Measurements from ENCODE around the gene MRPL12. TPM values are rescaled to one million over a fixed set of nuclear protein-coding genes. Genes with fewer than 3 reads are reported as not detected.

MRPL12 gene
- total and polyA plus RNA-seq, 9 of the 15 experiments (the other 6 are each of a cell fraction or from before 2014, with no cell fraction given): 0.94 to 338 (median 100) TPM

DNA sequence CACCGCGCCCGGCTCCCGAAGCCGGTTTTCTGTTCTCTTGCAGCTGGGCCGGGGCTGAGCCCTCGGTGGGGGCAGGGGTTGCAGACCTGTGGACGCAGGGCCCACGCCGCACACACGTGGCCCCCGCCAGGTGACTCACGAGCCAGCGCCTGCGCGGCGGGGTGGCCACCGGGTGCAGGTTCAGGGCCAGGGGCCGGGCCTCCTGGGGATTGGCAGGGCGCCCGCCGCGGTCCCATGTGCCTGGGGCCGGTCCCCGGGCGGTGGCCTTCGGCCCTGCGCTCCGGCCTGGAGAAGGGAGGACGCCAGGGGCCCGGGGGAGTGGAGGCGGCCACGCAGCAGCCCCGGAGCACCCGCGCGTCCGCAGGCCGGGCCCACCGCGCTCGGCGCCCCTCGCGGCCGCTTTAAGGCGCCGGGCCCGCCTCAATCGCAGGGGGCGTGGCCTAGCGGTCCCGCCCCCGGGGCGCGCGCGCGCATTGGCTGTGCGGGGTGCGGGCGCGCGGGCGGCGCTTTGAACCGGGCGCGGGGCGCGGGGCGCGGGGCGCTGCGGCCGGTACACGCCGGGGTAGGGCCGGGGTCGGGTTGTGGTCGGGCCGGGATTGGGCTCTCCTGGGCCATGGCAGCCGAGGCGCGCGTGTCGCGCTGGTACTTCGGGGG lies 8.8 kb downstream of the MRPL12 start, which contains the start of gene SLC25A10 (continued):
- TF ChIP-seq, protein P1, sequence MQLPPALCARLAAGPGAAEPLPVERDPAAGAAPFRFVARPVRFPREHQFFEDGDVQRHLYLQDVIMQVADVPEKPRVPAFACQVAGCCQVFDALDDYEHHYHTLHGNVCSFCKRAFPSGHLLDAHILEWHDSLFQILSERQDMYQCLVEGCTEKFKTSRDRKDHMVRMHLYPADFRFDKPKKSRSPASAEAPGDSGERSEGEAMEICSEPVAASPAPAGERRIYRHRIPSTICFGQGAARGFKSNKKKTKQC (CRISPR knock-in tag; IDR thresholded peaks at IDR 0.05): peak; percentile 90
- TF ChIP-seq SRF (CRISPR knock-in tag; IDR thresholded peaks at IDR 0.05): 0 out of 4 replicates have a peak, but pooled peaks have one; percentile 19 to 30
- TF ChIP-seq NR2C1 (IDR thresholded peaks at IDR 0.05): no peak
- TF ChIP-seq NR2C1 (tag; IDR thresholded peaks at IDR 0.05): no peak
- peak; percentile 71 for TF ChIP-seq CTBP1 (IDR thresholded peaks at IDR 0.05; ENCODE audit: borderline replicate concordance)
- no peak for TF ChIP-seq ZNF175 (CRISPR knock-in tag; IDR thresholded peaks at IDR 0.05; ENCODE audit: low read depth)
- no peak for TF ChIP-seq PRMT5 (CRISPR knock-in tag; IDR thresholded peaks at IDR 0.05)
- no peak for TF ChIP-seq NR2C2 (CRISPR knock-in tag; IDR thresholded peaks at IDR 0.05)
- peak; percentile 58; the same call in 1 of the 2 replicates for TF ChIP-seq NR2C2 (tag; IDR thresholded peaks at IDR 0.05)
- TF ChIP-seq, protein P2, sequence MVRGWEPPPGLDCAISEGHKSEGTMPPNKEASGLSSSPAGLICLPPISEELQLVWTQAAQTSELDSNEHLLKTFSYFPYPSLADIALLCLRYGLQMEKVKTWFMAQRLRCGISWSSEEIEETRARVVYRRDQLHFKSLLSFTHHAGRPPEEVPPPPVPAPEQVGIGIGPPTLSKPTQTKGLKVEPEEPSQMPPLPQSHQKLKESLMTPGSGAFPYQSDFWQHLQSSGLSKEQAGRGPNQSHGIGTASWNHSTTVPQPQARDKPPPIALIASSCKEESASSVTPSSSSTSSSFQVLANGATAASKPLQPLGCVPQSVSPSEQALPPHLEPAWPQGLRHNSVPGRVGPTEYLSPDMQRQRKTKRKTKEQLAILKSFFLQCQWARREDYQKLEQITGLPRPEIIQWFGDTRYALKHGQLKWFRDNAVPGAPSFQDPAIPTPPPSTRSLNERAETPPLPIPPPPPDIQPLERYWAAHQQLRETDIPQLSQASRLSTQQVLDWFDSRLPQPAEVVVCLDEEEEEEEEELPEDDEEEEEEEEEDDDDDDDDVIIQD (CRISPR knock-in tag; IDR thresholded peaks at IDR 0.05): no peak
- TF ChIP-seq MAZ (CRISPR knock-in tag; conservative IDR thresholded peaks at IDR 0.05 in 1 of 2, IDR thresholded peaks at IDR 0.05 in 1 of 2): peak; percentile 80 to 82
- peak; percentile 90 for TF ChIP-seq RB1 (IDR thresholded peaks at IDR 0.05; ENCODE audit: low read depth)
- TF ChIP-seq SOX6 (IDR thresholded peaks at IDR 0.05): peak; percentile 26; the same call in 1 of the 2 replicates
- no peak for TF ChIP-seq SLC30A9 (CRISPR knock-in tag; IDR thresholded peaks at IDR 0.05)
- TF ChIP-seq ZNF583 (CRISPR knock-in tag; IDR thresholded peaks at IDR 0.05): no peak
- peak; percentile 94; the same call in 1 of the 2 replicates for TF ChIP-seq GATAD2B (IDR thresholded peaks at IDR 0.05; ENCODE audit: borderline replicate concordance)
- TF ChIP-seq POLR2H (tag; IDR thresholded peaks at IDR 0.05; ENCODE audit: low read depth): no peak
- peak; percentile 2; the same call in 1 of the 2 replicates for TF ChIP-seq TOE1 (IDR thresholded peaks at IDR 0.05; ENCODE audit: borderline replicate concordance)
- no peak for TF ChIP-seq TOE1 (CRISPR knock-in tag; IDR thresholded peaks at IDR 0.05; ENCODE audit: borderline replicate concordance, low read depth)
- TF ChIP-seq ZNF197 (CRISPR knock-in tag; IDR thresholded peaks at IDR 0.05; ENCODE audit: low read depth): no peak
- TF ChIP-seq JUN (IDR thresholded peaks at IDR 0.05; ENCODE audit: borderline replicate concordance, low read depth, low read length): peak; percentile 67
- TF ChIP-seq JUN (CRISPR knock-in tag; IDR thresholded peaks at IDR 0.05; ENCODE audit: borderline replicate concordance): 0 out of 2 replicates have a peak, but pooled peaks have one; percentile 63
- TF ChIP-seq HDAC6 (IDR thresholded peaks at IDR 0.05; ENCODE audit: low read depth, low read length): no peak
- peak in 1 of 3 experiments; percentile 6 for TF ChIP-seq YY1 (IDR thresholded peaks at IDR 0.05; ENCODE audit: borderline replicate concordance in 1 of 3, control insufficient read depth in 1 of 3, extremely low read depth in 1 of 3, insufficient read depth in 3 of 3, insufficient read length in 1 of 3, insufficient replicate concordance in 2 of 3, low read depth in 1 of 3, low read length in 2 of 3)
- TF ChIP-seq ZNF79 (CRISPR knock-in tag; IDR thresholded peaks at IDR 0.05; ENCODE audit: low read depth): no peak
